T-helper 9 cell (primary cell): ENCODE measurements around the gene UNC50.
"Not testable (repeated sequence)": the region's sequence is repeated elsewhere in the genome, so short reads cannot be mapped to it uniquely, and the experiment has no call there.

Source experiments
- DNase-seq: peaks from one replicate; pipeline ENCODE4 v3.0.0-alpha.2; 2020

The UNC50 gene

GRCh38 chr2:98576666-98577312 lies 31.6 kb upstream of the UNC50 start:
- DNase-seq = no peak

- no peak for DNase-seq
These were observed 31.1 kb upstream of the UNC50 start for GRCh38 chr2:98577313-98577712.

- no peak for DNase-seq
These were observed 30.2 kb upstream of the UNC50 start for GRCh38 chr2:98578231-98578630.

GRCh38 chr2:98579926-98580325 lies 28.5 kb upstream of the UNC50 start:
- DNase-seq = no peak

GRCh38 chr2:98580656-98581284 lies 27.6 kb upstream of the UNC50 start:
- DNase-seq = no peak

- DNase-seq = no peak
These were observed 25.9 kb upstream of the UNC50 start for GRCh38 chr2:98582523-98582922.

GRCh38 chr2:98583276-98583675 lies 25.1 kb upstream of the UNC50 start:
- no peak for DNase-seq

- no peak for DNase-seq
These were observed 24.4 kb upstream of the UNC50 start for GRCh38 chr2:98583816-98584618.

- DNase-seq = no peak
These were observed 23.0 kb upstream of the UNC50 start for GRCh38 chr2:98585386-98585785.

GRCh38 chr2:98586551-98587140 lies 21.7 kb upstream of the UNC50 start:
- no peak for DNase-seq

GRCh38 chr2:98588880-98589431 lies 19.4 kb upstream of the UNC50 start:
- no peak for DNase-seq

- DNase-seq = no peak
These were observed 18.9 kb upstream of the UNC50 start for GRCh38 chr2:98589489-98589888.

- DNase-seq = no peak
These were observed 15.8 kb upstream of the UNC50 start for GRCh38 chr2:98592565-98592964.

GRCh38 chr2:98594665-98595064 lies 13.7 kb upstream of the UNC50 start:
- not testable (repeated sequence) for DNase-seq

GRCh38 chr2:98598781-98599428 lies 9.5 kb upstream of the UNC50 start:
- no peak for DNase-seq

GRCh38 chr2:98601532-98602132 lies 6.8 kb upstream of the UNC50 start:
- no peak for DNase-seq

GRCh38 chr2:98604547-98604946 lies 3.8 kb upstream of the UNC50 start:
- DNase-seq = no peak

GRCh38 chr2:98605076-98605475 lies 3.3 kb upstream of the UNC50 start:
- DNase-seq = no peak

GRCh38 chr2:98606431-98606830 lies 2.0 kb upstream of the UNC50 start:
- DNase-seq = no peak

GRCh38 chr2:98607104-98607503 lies 1.3 kb upstream of the UNC50 start:
- DNase-seq = no peak

- DNase-seq = no peak
These were observed 661 bp upstream of the UNC50 start for GRCh38 chr2:98607741-98608115.

GRCh38 chr2:98608962-98609604 lies 694 bp downstream of the UNC50 start:
- DNase-seq = peak; percentile 5
